HL-60 (cell line): ENCODE results near the gene KCNH8.

Experiments
- POLR2AphosphoS5 ChIP-seq: IDR thresholded peaks from 2 replicates; pipeline ENCODE4 v1.6.1; 2012; ENCODE audit warnings: low read depth
- SPI1 ChIP-seq: IDR thresholded peaks from 2 replicates; pipeline ENCODE4 v1.6.1; 2012; ENCODE audit warnings: low read depth, mild to moderate bottlenecking, borderline replicate concordance
- TF ChIP-seq, protein P1 (sequence below): IDR thresholded peaks from 2 replicates; pipeline ENCODE4 v1.6.1; 2012; ENCODE audit warnings: low read depth; ENCODE audit not compliant: insufficient replicate concordance
- TF ChIP-seq, protein P2 (sequence below): IDR thresholded peaks from one replicate; pipeline ENCODE4 v1.5.1; 2011; ENCODE audit warnings: low read length, control low read depth, inconsistent platforms; ENCODE audit not compliant: insufficient read depth

DNA sequence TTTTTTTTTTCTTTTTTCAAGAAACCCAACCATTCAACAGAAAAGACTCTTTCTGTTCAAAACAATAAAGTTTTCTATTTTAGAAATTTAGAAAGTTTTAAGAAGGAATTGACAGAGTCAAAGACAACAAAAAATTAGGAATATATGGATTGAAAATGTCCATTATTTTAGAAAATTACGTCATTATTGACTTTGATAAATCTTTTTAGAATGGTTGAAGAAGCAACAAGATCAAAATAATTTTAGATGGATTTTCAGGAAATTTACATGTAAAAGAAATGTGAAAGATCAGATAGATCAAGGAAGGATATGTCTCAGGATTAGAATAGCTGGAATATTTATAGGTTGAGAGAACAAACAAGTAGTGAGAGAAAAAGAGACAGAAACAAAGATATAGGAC lies 8.4 kb upstream of the KCNH8 start:
- TF ChIP-seq, protein P1, sequence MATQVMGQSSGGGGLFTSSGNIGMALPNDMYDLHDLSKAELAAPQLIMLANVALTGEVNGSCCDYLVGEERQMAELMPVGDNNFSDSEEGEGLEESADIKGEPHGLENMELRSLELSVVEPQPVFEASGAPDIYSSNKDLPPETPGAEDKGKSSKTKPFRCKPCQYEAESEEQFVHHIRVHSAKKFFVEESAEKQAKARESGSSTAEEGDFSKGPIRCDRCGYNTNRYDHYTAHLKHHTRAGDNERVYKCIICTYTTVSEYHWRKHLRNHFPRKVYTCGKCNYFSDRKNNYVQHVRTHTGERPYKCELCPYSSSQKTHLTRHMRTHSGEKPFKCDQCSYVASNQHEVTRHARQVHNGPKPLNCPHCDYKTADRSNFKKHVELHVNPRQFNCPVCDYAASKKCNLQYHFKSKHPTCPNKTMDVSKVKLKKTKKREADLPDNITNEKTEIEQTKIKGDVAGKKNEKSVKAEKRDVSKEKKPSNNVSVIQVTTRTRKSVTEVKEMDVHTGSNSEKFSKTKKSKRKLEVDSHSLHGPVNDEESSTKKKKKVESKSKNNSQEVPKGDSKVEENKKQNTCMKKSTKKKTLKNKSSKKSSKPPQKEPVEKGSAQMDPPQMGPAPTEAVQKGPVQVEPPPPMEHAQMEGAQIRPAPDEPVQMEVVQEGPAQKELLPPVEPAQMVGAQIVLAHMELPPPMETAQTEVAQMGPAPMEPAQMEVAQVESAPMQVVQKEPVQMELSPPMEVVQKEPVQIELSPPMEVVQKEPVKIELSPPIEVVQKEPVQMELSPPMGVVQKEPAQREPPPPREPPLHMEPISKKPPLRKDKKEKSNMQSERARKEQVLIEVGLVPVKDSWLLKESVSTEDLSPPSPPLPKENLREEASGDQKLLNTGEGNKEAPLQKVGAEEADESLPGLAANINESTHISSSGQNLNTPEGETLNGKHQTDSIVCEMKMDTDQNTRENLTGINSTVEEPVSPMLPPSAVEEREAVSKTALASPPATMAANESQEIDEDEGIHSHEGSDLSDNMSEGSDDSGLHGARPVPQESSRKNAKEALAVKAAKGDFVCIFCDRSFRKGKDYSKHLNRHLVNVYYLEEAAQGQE = no peak
- TF ChIP-seq, protein P2, sequence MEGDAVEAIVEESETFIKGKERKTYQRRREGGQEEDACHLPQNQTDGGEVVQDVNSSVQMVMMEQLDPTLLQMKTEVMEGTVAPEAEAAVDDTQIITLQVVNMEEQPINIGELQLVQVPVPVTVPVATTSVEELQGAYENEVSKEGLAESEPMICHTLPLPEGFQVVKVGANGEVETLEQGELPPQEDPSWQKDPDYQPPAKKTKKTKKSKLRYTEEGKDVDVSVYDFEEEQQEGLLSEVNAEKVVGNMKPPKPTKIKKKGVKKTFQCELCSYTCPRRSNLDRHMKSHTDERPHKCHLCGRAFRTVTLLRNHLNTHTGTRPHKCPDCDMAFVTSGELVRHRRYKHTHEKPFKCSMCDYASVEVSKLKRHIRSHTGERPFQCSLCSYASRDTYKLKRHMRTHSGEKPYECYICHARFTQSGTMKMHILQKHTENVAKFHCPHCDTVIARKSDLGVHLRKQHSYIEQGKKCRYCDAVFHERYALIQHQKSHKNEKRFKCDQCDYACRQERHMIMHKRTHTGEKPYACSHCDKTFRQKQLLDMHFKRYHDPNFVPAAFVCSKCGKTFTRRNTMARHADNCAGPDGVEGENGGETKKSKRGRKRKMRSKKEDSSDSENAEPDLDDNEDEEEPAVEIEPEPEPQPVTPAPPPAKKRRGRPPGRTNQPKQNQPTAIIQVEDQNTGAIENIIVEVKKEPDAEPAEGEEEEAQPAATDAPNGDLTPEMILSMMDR = no peak
- no peak for TF ChIP-seq POLR2AphosphoS5
- no peak for TF ChIP-seq SPI1
